Thymus (tissue), 11 donors: ENCODE measurements around the gene NLGN1. TPM values are rescaled to one million over a fixed set of nuclear protein-coding genes. Genes with fewer than 3 reads are reported as not detected.

ENCODE experiments used
- DNase-seq, 9 donors: peaks; one replicate each; pipeline ENCODE4 v3.0.0-alpha.2; 2013; ENCODE audit warnings: low spot score in 9 of 9, low read depth in 6 of 9, missing footprints in 1 of 9
- H3K27ac ChIP-seq, 2 donors: one replicate each; pipeline ENCODE4 v1.5.1; 2013; ENCODE audit warnings: control low read depth in 1 of 2, low read depth in 1 of 2, low read length in 1 of 2, mild to moderate bottlenecking in 1 of 2, moderate library complexity in 1 of 2
- H3K27me3 ChIP-seq, 2 donors: one replicate each; pipeline ENCODE4 v1.5.1; 2013; ENCODE audit warnings: low read length in 1 of 2; ENCODE audit not compliant: control insufficient read depth in 2 of 2, insufficient read depth in 1 of 2
- H3K36me3 ChIP-seq, 2 donors: one replicate each; pipeline ENCODE4 v1.5.1; 2013; ENCODE audit warnings: low read length in 1 of 2, mild to moderate bottlenecking in 1 of 2, moderate library complexity in 1 of 2; ENCODE audit not compliant: control insufficient read depth in 2 of 2, insufficient read depth in 2 of 2
- H3K4me1 ChIP-seq, 2 donors: one replicate each; pipeline ENCODE4 v1.5.1; 2013; ENCODE audit warnings: low read length in 2 of 2; ENCODE audit not compliant: control insufficient read depth in 2 of 2, insufficient read depth in 2 of 2
- H3K4me3 ChIP-seq, 2 donors: one replicate each; pipeline ENCODE4 v1.5.1; 2013; ENCODE audit warnings: low read length in 2 of 2, control low read depth in 1 of 2, mild to moderate bottlenecking in 1 of 2
- H3K9me3 ChIP-seq, 2 donors: one replicate each; pipeline ENCODE4 v1.5.1; 2013; ENCODE audit warnings: low read length in 1 of 2, mild to moderate bottlenecking in 1 of 2; ENCODE audit not compliant: control insufficient read depth in 2 of 2, insufficient read depth in 1 of 2
- WGBS: extraction: QIAGEN DNeasy Blood & Tissue Kit; methylation state at CpG from one replicate; pipeline ENCODE4 v1.1.7; 2013; 5-methylcytosine and 5-hydroxymethylcytosine counted together
- polyA plus RNA-seq: library from polyadenylated mRNA; stranded (reverse); fragments of 200-250 nt; gene quantifications from one replicate; pipeline ENCODE4 v1.2.3, GENCODE V29; 2013
- total RNA-seq: library from RNA; stranded (reverse); fragments of 120-200 nt; gene quantifications from one replicate; pipeline ENCODE4 v1.2.4, GENCODE V29; 2013
- donor health status: healthy.

Gene NLGN1
- total and polyA plus RNA-seq, 2 donors, result 0.16 to 0.90 TPM

- H3K4me1 ChIP-seq, result no peaks in the 10 kb centered on the region
- 93% methylated on average over 5 of the region's 5 CpGs for WGBS
- no peak overlapping the region for H3K4me3 ChIP-seq
- no peaks in the 10 kb centered on the region for H3K36me3 ChIP-seq
- H3K27me3 ChIP-seq, result no peaks in the 10 kb centered on the region
- H3K27ac ChIP-seq, result no peak overlapping the region
- DNase-seq, result no peak
- no peaks in the 10 kb centered on the region for H3K9me3 ChIP-seq
Measured at GRCh38 chr3:173819368-173819767, 421.8 kb downstream of the NLGN1 start.

- no peaks in the 10 kb centered on the region for H3K4me1 ChIP-seq
- no peaks in the 10 kb centered on the region for H3K27me3 ChIP-seq
- H3K27ac ChIP-seq, result no peak overlapping the region
- H3K36me3 ChIP-seq, result no peaks in the 10 kb centered on the region
- no peaks in the 10 kb centered on the region for H3K9me3 ChIP-seq
- no peak for DNase-seq
- no peak overlapping the region for H3K4me3 ChIP-seq
- 93% methylated on average over 1 of the region's 1 CpG for WGBS
Measured at GRCh38 chr3:173823911-173824460, 426.4 kb downstream of the NLGN1 start.

- no peaks in the 10 kb centered on the region for H3K9me3 ChIP-seq
- H3K36me3 ChIP-seq, result no peaks in the 10 kb centered on the region
- no peak overlapping the region for H3K27ac ChIP-seq
- 88% methylated on average over 1 of the region's 1 CpG for WGBS
- no peak overlapping the region for H3K4me3 ChIP-seq
- no peaks in the 10 kb centered on the region for H3K27me3 ChIP-seq
- no peaks in the 10 kb centered on the region for H3K4me1 ChIP-seq
- DNase-seq, result no peak
Measured at GRCh38 chr3:173825730-173826129, 428.2 kb downstream of the NLGN1 start.

GRCh38 chr3:173826416-173826815 is 428.9 kb downstream of the NLGN1 start:
- Histone ChIP-seq H3K27me3 (no peaks in the 10 kb centered on the region), H3K4me3 (no peak overlapping the region), H3K4me1 (no peaks in the 10 kb centered on the region), H3K9me3 (no peaks in the 10 kb centered on the region), H3K36me3 (no peaks in the 10 kb centered on the region), H3K27ac (no peak overlapping the region)
- DNase-seq, result no peak
- WGBS, result 80% methylated on average over 6 of the region's 6 CpGs

- 62% methylated on average over 3 of the region's 3 CpGs for WGBS
- no peaks in the 10 kb centered on the region for H3K27me3 ChIP-seq
- no peaks in the 10 kb centered on the region for H3K4me1 ChIP-seq
- no peak overlapping the region for H3K4me3 ChIP-seq
- no peaks in the 10 kb centered on the region for H3K9me3 ChIP-seq
- no peaks in the 10 kb centered on the region for H3K36me3 ChIP-seq
- no peak overlapping the region for H3K27ac ChIP-seq
- no peak for DNase-seq
Measured at GRCh38 chr3:173826901-173827609, 429.5 kb downstream of the NLGN1 start.

- Histone ChIP-seq H3K4me3 (no peak overlapping the region), H3K27me3 (no peaks in the 10 kb centered on the region), H3K9me3 (no peaks in the 10 kb centered on the region), H3K4me1 (no peaks in the 10 kb centered on the region), H3K27ac (no peak overlapping the region), H3K36me3 (no peaks in the 10 kb centered on the region)
- no peak for DNase-seq
- WGBS, result 93% methylated on average over 4 of the region's 4 CpGs
Measured at GRCh38 chr3:173838644-173839043, 441.1 kb downstream of the NLGN1 start.

GRCh38 chr3:173839859-173840258 is 442.3 kb downstream of the NLGN1 start:
- Histone ChIP-seq H3K9me3 (no peaks in the 10 kb centered on the region), H3K36me3 (no peaks in the 10 kb centered on the region), H3K27me3 (no peaks in the 10 kb centered on the region), H3K4me1 (no peaks in the 10 kb centered on the region), H3K27ac (no peak overlapping the region), H3K4me3 (no peak overlapping the region)
- DNase-seq, result no peak
- WGBS, result 64% methylated on average over 3 of the region's 3 CpGs

- no peaks in the 10 kb centered on the region for H3K27me3 ChIP-seq
- H3K4me1 ChIP-seq, result no peaks in the 10 kb centered on the region
- DNase-seq, result no peak
- 100% methylated on average over 1 of the region's 1 CpG for WGBS
- H3K36me3 ChIP-seq, result no peaks in the 10 kb centered on the region
- no peak overlapping the region for H3K27ac ChIP-seq
- no peak overlapping the region for H3K4me3 ChIP-seq
- H3K9me3 ChIP-seq, result no peaks in the 10 kb centered on the region
Measured at GRCh38 chr3:173841334-173841733, 443.8 kb downstream of the NLGN1 start.

- no peak for DNase-seq
- no peaks in the 10 kb centered on the region for H3K4me1 ChIP-seq
- H3K4me3 ChIP-seq, result no peak overlapping the region
- no peak overlapping the region for H3K27ac ChIP-seq
- 89% methylated on average over 3 of the region's 3 CpGs for WGBS
- no peaks in the 10 kb centered on the region for H3K36me3 ChIP-seq
- H3K27me3 ChIP-seq, result no peaks in the 10 kb centered on the region
- no peaks in the 10 kb centered on the region for H3K9me3 ChIP-seq
Measured at GRCh38 chr3:173843060-173843459, 445.5 kb downstream of the NLGN1 start.
